ENCODE results near the gene PPA2. TPM values are rescaled to one million over a fixed set of nuclear protein-coding genes. Genes with fewer than 3 reads are reported as not detected.
A peak's percentile ranks its signal among the peaks of the same experiment; 100 is the strongest.
"Not testable (repeated sequence)": the region's sequence is repeated elsewhere in the genome, so short reads cannot be mapped to it uniquely, and the experiment has no call there.

PPA2 gene
- total RNA-seq, 4 donors from 2014 or later = 85.4 to 170 (median 113) TPM

DNA sequence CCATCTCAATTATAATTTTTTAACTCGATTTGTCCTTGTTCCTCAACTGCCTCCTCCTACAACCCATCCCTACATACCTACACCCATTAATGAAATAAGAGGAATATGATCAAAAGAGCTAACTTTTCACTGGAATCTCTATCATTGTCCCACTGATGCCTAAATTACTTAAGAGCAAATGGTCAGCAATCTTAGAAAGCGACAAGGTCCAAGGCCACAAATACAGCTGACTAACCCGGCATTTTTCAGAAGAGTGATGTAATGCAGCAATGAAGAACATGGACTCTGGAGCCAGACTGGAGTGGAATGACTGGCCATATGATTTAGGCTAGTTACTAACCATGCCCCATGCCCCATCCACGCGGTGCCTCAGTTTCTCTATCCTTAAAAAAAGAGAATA, 56.2 kb downstream of the PPA2 start:
- TF ChIP-seq CTCF (IDR thresholded peaks at IDR 0.05) (no peak), POLR2A (IDR thresholded peaks at IDR 0.05) (no peak), POLR2AphosphoS5 (IDR thresholded peaks at IDR 0.05) (no peak), EP300 (IDR thresholded peaks at IDR 0.05) (no peak)
- 96% methylated on average over 5 of the region's 5 CpGs for WGBS
- no peak for DNase-seq (ENCODE audit: low spot score in 2 of 2)
- Histone ChIP-seq H3K4me1 (no peaks in the 10 kb centered on the region), H3K27ac (no peak overlapping the region), H3K4me3 (no peak overlapping the region), H3K36me3 (peaks cover 38% of the 10 kb centered on the region), H3K9me3 (no peaks in the 10 kb centered on the region), H3K27me3 (no peaks in the 10 kb centered on the region)

GRCh38 chr4:105415281-105415744, 58.5 kb downstream of the PPA2 start:
- no peak for TF ChIP-seq CTCF (IDR thresholded peaks at IDR 0.05)
- no peak for TF ChIP-seq EP300 (IDR thresholded peaks at IDR 0.05)
- no peak for TF ChIP-seq POLR2A (IDR thresholded peaks at IDR 0.05)
- TF ChIP-seq POLR2AphosphoS5 (IDR thresholded peaks at IDR 0.05) = no peak
- H3K4me3 ChIP-seq = no peak overlapping the region
- 100% methylated on average over 11 of the region's 12 CpGs for WGBS
- no peaks in the 10 kb centered on the region for H3K27me3 ChIP-seq
- DNase-seq (ENCODE audit: low spot score in 2 of 2) = peak in 1 of 2 donors; percentile 71
- H3K4me1 ChIP-seq = no peaks in the 10 kb centered on the region
- no peak overlapping the region for H3K27ac ChIP-seq
- H3K9me3 ChIP-seq = no peaks in the 10 kb centered on the region
- H3K36me3 ChIP-seq = peaks cover 24% of the 10 kb centered on the region

- DNase-seq (ENCODE audit: low spot score in 2 of 2) = no peak
- Histone ChIP-seq H3K4me3 (no peak overlapping the region), H3K27ac (no peak overlapping the region), H3K27me3 (no peaks in the 10 kb centered on the region), H3K9me3 (no peaks in the 10 kb centered on the region), H3K36me3 (peaks cover 26% of the 10 kb centered on the region), H3K4me1 (no peaks in the 10 kb centered on the region)
- 82% methylated on average over 11 of the region's 15 CpGs for WGBS
- TF ChIP-seq POLR2AphosphoS5 (IDR thresholded peaks at IDR 0.05) (no peak), EP300 (IDR thresholded peaks at IDR 0.05) (no peak), CTCF (IDR thresholded peaks at IDR 0.05) (no peak), POLR2A (IDR thresholded peaks at IDR 0.05) (no peak)
Measured at GRCh38 chr4:105414316-105414715, 59.5 kb downstream of the PPA2 start.

- not testable (repeated sequence) for H3K4me3 ChIP-seq; DNase-seq (ENCODE audit: low spot score in 2 of 2); H3K27me3 ChIP-seq; H3K27ac ChIP-seq; H3K4me1 ChIP-seq; H3K9me3 ChIP-seq
- 95% methylated on average over 4 of the region's 8 CpGs for WGBS
- H3K36me3 ChIP-seq = peaks cover 24% of the 10 kb centered on the region
Measured at GRCh38 chr4:105409135-105409534, 64.7 kb downstream of the PPA2 start.

- DNase-seq (ENCODE audit: low spot score in 2 of 2) = no peak
- H3K4me1 ChIP-seq = no peaks in the 10 kb centered on the region
- H3K27ac ChIP-seq = no peak overlapping the region
- no peak overlapping the region for H3K4me3 ChIP-seq
- TF ChIP-seq CTCF (IDR thresholded peaks at IDR 0.05) (no peak), POLR2AphosphoS5 (IDR thresholded peaks at IDR 0.05) (no peak), POLR2A (IDR thresholded peaks at IDR 0.05) (no peak), EP300 (IDR thresholded peaks at IDR 0.05) (no peak)
- peaks cover 6% of the 10 kb centered on the region for H3K9me3 ChIP-seq
- H3K27me3 ChIP-seq = no peaks in the 10 kb centered on the region
- WGBS = 76% methylated on average over 1 of the region's 1 CpG
- peaks cover 11% of the 10 kb centered on the region for H3K36me3 ChIP-seq
Measured at GRCh38 chr4:105400901-105401677, 72.8 kb downstream of the PPA2 start.

Measured in suprapubic skin (tissue), 4 donors.